DOHH2 (cell line): ENCODE data around the gene TRAF3.

ENCODE experiments used
- EZH2phosphoT487 ChIP-seq: fragments of 200-600 bp; sonication (generic); IDR thresholded peaks from 2 replicates; pipeline ENCODE4 v1.6.1; 2017; ENCODE audit warnings: borderline replicate concordance, mild to moderate bottlenecking, antibody characterized with exemption, low read length, moderate library complexity, mixed read lengths
- TF ChIP-seq, protein P1 (sequence below): fragments of 200-600 bp; sonication (generic); IDR thresholded peaks from one replicate; pipeline ENCODE4 v1.5.1; 2014; ENCODE audit warnings: antibody characterized with exemption, mild to moderate bottlenecking, low read depth, low read length; ENCODE audit not compliant: poor library complexity, severe bottlenecking

DNA sequence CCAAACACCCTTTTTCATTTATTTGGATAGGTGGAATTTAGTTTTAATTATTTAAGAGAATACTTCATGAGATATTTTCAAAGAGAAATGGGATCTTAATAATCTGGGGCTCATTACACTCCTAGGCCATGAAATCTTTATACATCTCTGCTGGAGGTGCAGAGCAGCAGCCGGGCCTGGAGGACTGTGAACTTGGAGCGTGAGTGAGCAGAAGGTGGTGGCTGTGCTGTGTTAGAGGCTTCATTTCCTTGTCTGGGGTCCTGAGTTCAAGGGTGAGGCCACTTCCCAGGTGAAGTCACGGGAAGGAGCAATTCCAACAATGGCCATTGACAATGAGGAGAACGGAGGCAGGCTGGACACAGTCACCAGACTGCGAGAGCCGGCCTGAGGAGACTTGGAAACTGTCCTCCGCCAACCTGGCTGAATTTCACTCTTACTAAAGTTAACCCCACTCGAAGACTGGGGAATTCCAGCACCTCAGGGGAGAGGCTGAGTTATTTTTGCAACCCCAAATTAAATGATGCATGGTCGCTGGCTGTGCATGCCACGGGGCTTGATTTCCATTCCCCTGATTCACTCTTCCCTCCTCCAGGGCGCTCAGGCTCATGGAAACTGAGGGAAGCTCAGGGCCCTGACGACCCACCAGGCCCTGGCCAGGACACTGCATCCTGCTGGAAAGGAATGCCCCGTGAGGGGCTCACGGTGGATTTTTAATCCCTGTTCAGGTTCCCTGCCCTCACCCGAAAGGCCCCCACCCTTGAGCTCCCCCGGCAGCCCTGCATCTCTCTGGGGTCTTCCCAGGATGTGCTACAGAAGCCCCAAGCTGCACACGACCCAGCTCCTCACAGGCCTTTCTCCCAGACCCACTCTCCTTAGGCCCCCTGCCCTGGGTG, 22.6 kb upstream of the TRAF3 start:
- TF ChIP-seq, protein P1, sequence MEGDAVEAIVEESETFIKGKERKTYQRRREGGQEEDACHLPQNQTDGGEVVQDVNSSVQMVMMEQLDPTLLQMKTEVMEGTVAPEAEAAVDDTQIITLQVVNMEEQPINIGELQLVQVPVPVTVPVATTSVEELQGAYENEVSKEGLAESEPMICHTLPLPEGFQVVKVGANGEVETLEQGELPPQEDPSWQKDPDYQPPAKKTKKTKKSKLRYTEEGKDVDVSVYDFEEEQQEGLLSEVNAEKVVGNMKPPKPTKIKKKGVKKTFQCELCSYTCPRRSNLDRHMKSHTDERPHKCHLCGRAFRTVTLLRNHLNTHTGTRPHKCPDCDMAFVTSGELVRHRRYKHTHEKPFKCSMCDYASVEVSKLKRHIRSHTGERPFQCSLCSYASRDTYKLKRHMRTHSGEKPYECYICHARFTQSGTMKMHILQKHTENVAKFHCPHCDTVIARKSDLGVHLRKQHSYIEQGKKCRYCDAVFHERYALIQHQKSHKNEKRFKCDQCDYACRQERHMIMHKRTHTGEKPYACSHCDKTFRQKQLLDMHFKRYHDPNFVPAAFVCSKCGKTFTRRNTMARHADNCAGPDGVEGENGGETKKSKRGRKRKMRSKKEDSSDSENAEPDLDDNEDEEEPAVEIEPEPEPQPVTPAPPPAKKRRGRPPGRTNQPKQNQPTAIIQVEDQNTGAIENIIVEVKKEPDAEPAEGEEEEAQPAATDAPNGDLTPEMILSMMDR: no peak
- TF ChIP-seq EZH2phosphoT487: no peak
